ENCODE data around the gene NELL1.

DNA sequence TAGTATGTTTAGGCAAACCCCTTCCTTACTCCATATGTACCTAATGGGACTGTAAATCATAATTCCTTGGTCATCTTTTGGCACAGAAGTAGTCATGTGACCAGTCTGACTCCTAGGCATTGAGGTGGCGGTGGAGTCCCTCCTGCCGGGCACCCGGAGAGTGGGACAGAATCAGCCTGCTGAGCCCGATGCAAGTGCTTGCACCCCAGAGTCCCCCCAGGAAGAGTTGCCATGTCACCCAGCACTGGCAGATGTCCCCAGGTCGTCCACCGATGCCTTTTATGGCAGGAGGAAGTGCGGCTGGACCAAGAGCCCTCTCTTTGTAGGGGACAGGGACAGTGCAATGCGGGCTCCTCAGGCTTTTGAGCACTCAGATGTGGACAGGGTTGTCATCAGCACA, 500.3 kb downstream of the NELL1 start:
- TF ChIP-seq, protein P1, sequence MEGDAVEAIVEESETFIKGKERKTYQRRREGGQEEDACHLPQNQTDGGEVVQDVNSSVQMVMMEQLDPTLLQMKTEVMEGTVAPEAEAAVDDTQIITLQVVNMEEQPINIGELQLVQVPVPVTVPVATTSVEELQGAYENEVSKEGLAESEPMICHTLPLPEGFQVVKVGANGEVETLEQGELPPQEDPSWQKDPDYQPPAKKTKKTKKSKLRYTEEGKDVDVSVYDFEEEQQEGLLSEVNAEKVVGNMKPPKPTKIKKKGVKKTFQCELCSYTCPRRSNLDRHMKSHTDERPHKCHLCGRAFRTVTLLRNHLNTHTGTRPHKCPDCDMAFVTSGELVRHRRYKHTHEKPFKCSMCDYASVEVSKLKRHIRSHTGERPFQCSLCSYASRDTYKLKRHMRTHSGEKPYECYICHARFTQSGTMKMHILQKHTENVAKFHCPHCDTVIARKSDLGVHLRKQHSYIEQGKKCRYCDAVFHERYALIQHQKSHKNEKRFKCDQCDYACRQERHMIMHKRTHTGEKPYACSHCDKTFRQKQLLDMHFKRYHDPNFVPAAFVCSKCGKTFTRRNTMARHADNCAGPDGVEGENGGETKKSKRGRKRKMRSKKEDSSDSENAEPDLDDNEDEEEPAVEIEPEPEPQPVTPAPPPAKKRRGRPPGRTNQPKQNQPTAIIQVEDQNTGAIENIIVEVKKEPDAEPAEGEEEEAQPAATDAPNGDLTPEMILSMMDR (IDR thresholded peaks at IDR 0.05; ENCODE audit: low read depth, low read length, poor library complexity, severe bottlenecking): no peak
- TF ChIP-seq EZH2phosphoT487 (IDR thresholded peaks at IDR 0.05; ENCODE audit: borderline replicate concordance, low read length): no peak
